Stromal cell of bone marrow (primary cell): Measurements from ENCODE around the gene RTN4.
"Not testable (repeated sequence)": the region's sequence is repeated elsewhere in the genome, so short reads cannot be mapped to it uniquely, and the experiment has no call there.

Source experiments
- DNase-seq: peaks from one replicate; pipeline ENCODE4 v3.0.0-alpha.2; 2012; ENCODE audit warnings: low read depth

RTN4 gene

GRCh38 chr2:55050100-55050994 is at the start of gene RTN4:
Gene RTN4, minus strand, starts transcription at chr2:55050451. Its CDS starts 151 bp downstream, at chr2:55050300.
- DNase-seq = peak; percentile 99

GRCh38 chr2:55099493-55099877 is 49.2 kb upstream of the RTN4 start:
- no peak for DNase-seq

- DNase-seq = no peak
Observed at GRCh38 chr2:55097461-55098410, 47.5 kb upstream of the RTN4 start.

GRCh38 chr2:55097082-55097460 is 46.8 kb upstream of the RTN4 start:
- DNase-seq = no peak

- DNase-seq = no peak
Observed at GRCh38 chr2:55096586-55096985, 46.3 kb upstream of the RTN4 start.

- DNase-seq = no peak
Observed at GRCh38 chr2:55093381-55093780, 43.1 kb upstream of the RTN4 start.

- DNase-seq = no peak
Observed at GRCh38 chr2:55092439-55092838, 42.2 kb upstream of the RTN4 start.

GRCh38 chr2:55091681-55092080 is 41.4 kb upstream of the RTN4 start:
- not testable (repeated sequence) for DNase-seq

- no peak for DNase-seq
Observed at GRCh38 chr2:55090702-55091101, 40.5 kb upstream of the RTN4 start.

GRCh38 chr2:55089726-55090125 is 39.5 kb upstream of the RTN4 start:
- no peak for DNase-seq

- DNase-seq = no peak
Observed at GRCh38 chr2:55088400-55088799, 38.1 kb upstream of the RTN4 start.

- no peak for DNase-seq
Observed at GRCh38 chr2:55087936-55088335, 37.7 kb upstream of the RTN4 start.

GRCh38 chr2:55087501-55087900 is 37.2 kb upstream of the RTN4 start:
- DNase-seq = no peak

- DNase-seq = no peak
Observed at GRCh38 chr2:55085113-55086040, 35.1 kb upstream of the RTN4 start.

GRCh38 chr2:55084641-55085040 is 34.4 kb upstream of the RTN4 start:
- no peak for DNase-seq

- no peak for DNase-seq
Observed at GRCh38 chr2:55080204-55080738, 30.0 kb upstream of the RTN4 start.

- DNase-seq = no peak
Observed at GRCh38 chr2:55078956-55079355, 28.7 kb upstream of the RTN4 start.

GRCh38 chr2:55076721-55077120 is 26.5 kb upstream of the RTN4 start:
- no peak for DNase-seq

GRCh38 chr2:55076019-55076418 is 25.8 kb upstream of the RTN4 start:
- not testable (repeated sequence) for DNase-seq

- peak; percentile 30 for DNase-seq
Observed at GRCh38 chr2:55073000-55073983, 23.0 kb upstream of the RTN4 start.
